Body of pancreas (tissue), 4 donors: ENCODE data around the gene CNTNAP2. TPM values are rescaled to one million over a fixed set of nuclear protein-coding genes. Genes with fewer than 3 reads are reported as not detected.

Experiments
- ATAC-seq: fragments of 150-250 bp; one replicate; pipeline ENCODE4 v1.9.1; 2016
- DNase-seq, 4 donors: peaks; one replicate each; pipeline ENCODE4 v3.0.0-alpha.2; 2019
- H3K27ac ChIP-seq, 4 donors: fragments of 200-600 bp; sonication (generic); 1 replicate in 3 of 4; 2 replicates in 1 of 4; pipeline versions ENCODE4 v1.5.1 to v1.6.1; 2016 to 2019; ENCODE audit warnings: mild to moderate bottlenecking in 1 of 4, mixed read lengths in 1 of 4, moderate library complexity in 1 of 4
- H3K27me3 ChIP-seq, 2 donors: fragments of 200-600 bp; sonication (generic); one replicate each; pipeline ENCODE4 v1.6.0; 2016; ENCODE audit warnings: mild to moderate bottlenecking in 1 of 2
- H3K36me3 ChIP-seq, 2 donors: fragments of 200-600 bp; sonication (generic); replicated peaks in 1 of 2; 2 replicates each; pipeline ENCODE4 v1.5.1; 2016; ENCODE audit warnings: low read depth in 2 of 2; ENCODE audit not compliant: insufficient read depth in 1 of 2
- H3K4me1 ChIP-seq: fragments of 200-600 bp; sonication (generic); one replicate; pipeline ENCODE4 v1.6.0; 2016
- H3K4me3 ChIP-seq, 2 donors: fragments of 200-600 bp; sonication (generic); 1 replicate in 1 of 2; 2 replicates in 1 of 2; pipeline ENCODE4 v1.5.1; 2016 to 2019
- H3K9me3 ChIP-seq, 3 donors: fragments of 200-600 bp; sonication (generic); 1 replicate in 2 of 3; 2 replicates in 1 of 3; pipeline ENCODE4 v1.5.1; 2016
- CTCF ChIP-seq, 7 experiments: fragments of 450-650 bp in 4 of 7; fragments of 200-600 bp in 3 of 7; sonication (generic) in 3 of 7; IDR thresholded peaks; one replicate each; pipeline ENCODE4 v1.5.1; 2016 to 2019; ENCODE audit warnings: antibody characterized with exemption in 7 of 7
- POLR2A ChIP-seq, 3 donors: fragments of 450-650 bp; IDR thresholded peaks; one replicate each; pipeline ENCODE4 v1.6.1; 2016; ENCODE audit warnings: antibody characterized with exemption in 3 of 3, mild to moderate bottlenecking in 2 of 3
- WGBS, 2 donors: methylation state at CpG; one replicate each; pipeline ENCODE4 v1.1.5; 2017; 5-methylcytosine and 5-hydroxymethylcytosine counted together
- intact Hi-C: fragments of 100-400 bp; cut with DNase I; formaldehyde crosslinking; loops from one replicate; pipeline ENCODE4 v1.15.1; 2023
- total RNA-seq, 2 donors: library from RNA; depleted of rRNA; stranded (reverse); fragments of >200 nt; gene quantifications; one replicate each; pipeline ENCODE4 v1.1.0, GENCODE V29; 2016

The CNTNAP2 gene
- total RNA-seq, 2 donors from 2014 or later, result 1.0 TPM; not detected in 1

- ATAC-seq, result peak; percentile 47
- H3K36me3 ChIP-seq, result no peaks in the 10 kb centered on the region
- intact Hi-C loops, result no loop called here
- H3K9me3 ChIP-seq, result no peaks in the 10 kb centered on the region
- no peak overlapping the region for H3K27ac ChIP-seq
- WGBS, 2 donors, result 53 to 67% methylated on average over 11 of the region's 11 CpGs
- DNase-seq, result peak; percentile 25 to 69 (median 52)
- H3K4me1 ChIP-seq, result no peaks in the 10 kb centered on the region
- no peaks in the 10 kb centered on the region for H3K27me3 ChIP-seq
- TF ChIP-seq POLR2A (IDR thresholded peaks at IDR 0.05) (no peak), CTCF (IDR thresholded peaks at IDR 0.05) (no peak)
- H3K4me3 ChIP-seq, result no peak overlapping the region
These were observed 2186.9 kb downstream of the CNTNAP2 start for GRCh38 chr7:148303295-148304082.

GRCh38 chr7:148304083-148304335 lies 2187.4 kb downstream of the CNTNAP2 start:
- DNase-seq, result no peak
- H3K36me3 ChIP-seq, result no peaks in the 10 kb centered on the region
- no peak for ATAC-seq
- no peak overlapping the region for H3K4me3 ChIP-seq
- H3K4me1 ChIP-seq, result no peaks in the 10 kb centered on the region
- TF ChIP-seq POLR2A (IDR thresholded peaks at IDR 0.05) (no peak), CTCF (IDR thresholded peaks at IDR 0.05) (no peak)
- no peaks in the 10 kb centered on the region for H3K27me3 ChIP-seq
- H3K27ac ChIP-seq, result no peak overlapping the region
- H3K9me3 ChIP-seq, result no peaks in the 10 kb centered on the region
- whole genome bisulfite sequencing, 2 donors, result 31 to 67% methylated on average over 2 of the region's 2 CpGs
- intact Hi-C loops, result no loop called here

- ATAC-seq, result no peak
- Histone ChIP-seq H3K4me3 (no peak overlapping the region), H3K9me3 (no peaks in the 10 kb centered on the region), H3K36me3 (no peaks in the 10 kb centered on the region), H3K4me1 (no peaks in the 10 kb centered on the region), H3K27ac (no peak overlapping the region), H3K27me3 (no peaks in the 10 kb centered on the region)
- TF ChIP-seq CTCF (IDR thresholded peaks at IDR 0.05) (no peak), POLR2A (IDR thresholded peaks at IDR 0.05) (no peak)
- DNase-seq, result no peak
- 44 to 55% methylated on average over 1 of the region's 1 CpG for WGBS, 2 donors
- intact Hi-C loops, result no loop called here
These were observed 2187.9 kb downstream of the CNTNAP2 start for GRCh38 chr7:148304456-148304855.

GRCh38 chr7:148306759-148307158 lies 2190.2 kb downstream of the CNTNAP2 start:
- TF ChIP-seq CTCF (IDR thresholded peaks at IDR 0.05) (no peak), POLR2A (IDR thresholded peaks at IDR 0.05) (no peak)
- Histone ChIP-seq H3K27ac (no peak overlapping the region), H3K4me3 (no peak overlapping the region), H3K36me3 (no peaks in the 10 kb centered on the region), H3K9me3 (no peaks in the 10 kb centered on the region), H3K4me1 (no peaks in the 10 kb centered on the region), H3K27me3 (no peaks in the 10 kb centered on the region)
- intact Hi-C loops, result no loop called here
- DNase-seq, result no peak
- ATAC-seq, result no peak
- 56 to 61% methylated on average over 4 of the region's 4 CpGs for WGBS, 2 donors
